A549 (cell line): Measurements from ENCODE around the gene CEP72. TPM values are rescaled to one million over a fixed set of nuclear protein-coding genes. Genes with fewer than 3 reads are reported as not detected.

ENCODE experiments used
- ATAC-seq, 2 experiments: fragments of 200-7000 bp in 1 of 2; fragments of >200 bp in 1 of 2; cut with Nextera tagmentation in 1 of 2; cut with Tn5 transposase in 1 of 2; 3 replicates each; pipeline versions ENCODE4 v1.8.0 to v1.9.1; 2018 to 2020; ENCODE audit warnings: mild to moderate bottlenecking in 1 of 2, moderate library complexity in 1 of 2
- CTCF ChIA-PET: fragments of 300-600 bp; sonication (Branson Sonifier 250); formaldehyde crosslinking; extraction: SDS; loops from one replicate; lab custom pipeline; 2021; ENCODE audit warnings: antibody characterized with exemption, inconsistent platforms; lab: Yijun Ruan, JAX
- POLR2A ChIA-PET: fragments of 350-600 bp; formaldehyde crosslinking; extraction: SDS; loops from one replicate; lab custom pipeline; 2021; ENCODE audit warnings: antibody characterized with exemption, inconsistent platforms; lab: Yijun Ruan, JAX
- DNase-seq, 2 experiments: peaks; one replicate each; pipeline versions ENCODE4 v3.0.0 to v3.0.0-alpha.2; 2011 to 2016; ENCODE audit warnings: low read depth in 1 of 2, low spot score in 1 of 2
- FAIRE-seq: peaks from 2 replicates; lab custom pipeline; 2011; peaks lifted over from hg19 to GRCh38; lab: Jason Lieb, UNC
- H3K27ac ChIP-seq, 2 experiments: fragments of >200 bp; sonication (Bioruptor Twin); formaldehyde crosslinking; 3 replicates each; pipeline ENCODE4 v1.5.1; 2016 to 2017
- H3K4me1 ChIP-seq: fragments of >200 bp; sonication (Bioruptor Twin); formaldehyde crosslinking; 3 replicates; pipeline ENCODE4 v1.6.1; 2016
- H3K4me2 ChIP-seq: fragments of >200 bp; sonication (Bioruptor Twin); formaldehyde crosslinking; 3 replicates; pipeline ENCODE4 v1.6.1; 2016
- H3K4me3 ChIP-seq: fragments of >200 bp; sonication (Bioruptor Twin); formaldehyde crosslinking; 3 replicates; pipeline ENCODE4 v1.5.1; 2016
- H3K9me3 ChIP-seq: fragments of >200 bp; sonication (Bioruptor Twin); formaldehyde crosslinking; 3 replicates; pipeline ENCODE4 v1.6.1; 2016
- CBX2 ChIP-seq: fragments of 200-600 bp; sonication (generic); IDR thresholded peaks from 2 replicates; pipeline ENCODE4 v1.6.1; 2016; ENCODE audit warnings: low read depth, mild to moderate bottlenecking, borderline replicate concordance
- CBX8 ChIP-seq: fragments of 200-600 bp; sonication (generic); IDR thresholded peaks from 2 replicates; pipeline ENCODE4 v1.6.1; 2016
- EHF ChIP-seq: fragments of 250-450 bp; sonication (Bioruptor Pico); IDR thresholded peaks from 2 replicates; pipeline ENCODE4 v1.5.0; 2020; ENCODE audit warnings: mild to moderate bottlenecking
- EHMT2 ChIP-seq: fragments of 200-600 bp; sonication (generic); IDR thresholded peaks from 2 replicates; pipeline ENCODE4 v1.6.1; 2016; ENCODE audit warnings: antibody characterized with exemption, low read depth, mild to moderate bottlenecking, moderate library complexity
- HES2 ChIP-seq: fragments of >200 bp; sonication (Bioruptor Twin); formaldehyde crosslinking; IDR thresholded peaks from 2 replicates; pipeline ENCODE4 v1.6.1; 2016
- HMGXB4 ChIP-seq: fragments of 250-450 bp; sonication (Bioruptor Pico); IDR thresholded peaks from 2 replicates; pipeline ENCODE4 v1.5.0; 2021; ENCODE audit warnings: mild to moderate bottlenecking, moderate library complexity, borderline replicate concordance
- JUNB ChIP-seq: fragments of >200 bp; sonication (Bioruptor Twin); formaldehyde crosslinking; IDR thresholded peaks from 2 replicates; pipeline ENCODE4 v1.6.1; 2016
- KDM1A ChIP-seq: fragments of 200-600 bp; sonication (generic); IDR thresholded peaks from 2 replicates; pipeline ENCODE4 v1.6.1; 2016; ENCODE audit warnings: low read depth, mild to moderate bottlenecking
- NPAS2 ChIP-seq: fragments of 250-450 bp; sonication (Bioruptor Pico); IDR thresholded peaks from 2 replicates; pipeline ENCODE4 v1.8.0; 2022; ENCODE audit warnings: mild to moderate bottlenecking, moderate library complexity, borderline replicate concordance
- PHF8 ChIP-seq: fragments of 200-600 bp; sonication (generic); IDR thresholded peaks from 2 replicates; pipeline ENCODE4 v1.6.1; 2016; ENCODE audit warnings: low read depth, mild to moderate bottlenecking, antibody characterized with exemption, moderate library complexity, borderline replicate concordance
- USF2 ChIP-seq: fragments of 450-650 bp; IDR thresholded peaks from 2 replicates; pipeline ENCODE4 v1.6.1; 2014; ENCODE audit warnings: antibody characterized with exemption
- ZC3H11A ChIP-seq: fragments of 450-650 bp; IDR thresholded peaks from 2 replicates; pipeline ENCODE4 v1.6.1; 2014; ENCODE audit warnings: antibody characterized with exemption, mild to moderate bottlenecking
- ZNF302 ChIP-seq: fragments of 250-450 bp; sonication (Bioruptor Pico); IDR thresholded peaks from 2 replicates; pipeline ENCODE4 v1.9.0; 2021; ENCODE audit warnings: inconsistent platforms, mild to moderate bottlenecking, moderate library complexity
- ZSCAN20 ChIP-seq: fragments of 250-450 bp; sonication (Bioruptor Pico); IDR thresholded peaks from 2 replicates; pipeline ENCODE4 v1.8.0; 2022; ENCODE audit warnings: mild to moderate bottlenecking, moderate library complexity
- WGBS: methylation state at CpG from one replicate; pipeline ENCODE4 v1.1.6; 2017; ENCODE audit errors: missing lambda C conversion rate; 5-methylcytosine and 5-hydroxymethylcytosine counted together
- polyA plus RNA-seq, 4 experiments: library from polyadenylated mRNA; depleted of rRNA in 3 of 4; stranded (reverse); fragments of >200 nt; fragmentation: RNase III in 1 of 4; extraction: RNeasy Plus Mini Kit Qiagen cat#74134 plus additional on column Dnase treatment in 1 of 4; gene quantifications; 2 replicates in 3 of 4; 3 replicates in 1 of 4; pipeline ENCODE4 v1.2.3, GENCODE V29; 2011 to 2017
- TF ChIP-seq, protein P1 (sequence below): fragments of >200 bp; sonication (Bioruptor Twin); formaldehyde crosslinking; IDR thresholded peaks from 3 replicates; pipeline ENCODE4 v1.5.1; 2016
- TF ChIP-seq, protein P2 (sequence below): IDR thresholded peaks from 2 replicates; pipeline ENCODE4 v1.6.1; 2012
- TF ChIP-seq, protein P3 (sequence below): IDR thresholded peaks from 2 replicates; pipeline ENCODE4 v1.6.1; 2012; ENCODE audit warnings: low read depth, borderline replicate concordance
- TF ChIP-seq, protein P4 (sequence below): IDR thresholded peaks from 2 replicates; pipeline ENCODE4 v1.6.1; 2012
- TF ChIP-seq, protein P5 (sequence below): fragments of 200-600 bp; sonication (generic); IDR thresholded peaks from 2 replicates; pipeline ENCODE4 v1.6.1; 2016; ENCODE audit warnings: antibody characterized with exemption, mild to moderate bottlenecking, moderate library complexity

The CEP72 gene
- polyA plus RNA-seq, 2 of the 4 experiments (the other 2 are of a cell fraction): 10.8 to 11.1 TPM

DNA sequence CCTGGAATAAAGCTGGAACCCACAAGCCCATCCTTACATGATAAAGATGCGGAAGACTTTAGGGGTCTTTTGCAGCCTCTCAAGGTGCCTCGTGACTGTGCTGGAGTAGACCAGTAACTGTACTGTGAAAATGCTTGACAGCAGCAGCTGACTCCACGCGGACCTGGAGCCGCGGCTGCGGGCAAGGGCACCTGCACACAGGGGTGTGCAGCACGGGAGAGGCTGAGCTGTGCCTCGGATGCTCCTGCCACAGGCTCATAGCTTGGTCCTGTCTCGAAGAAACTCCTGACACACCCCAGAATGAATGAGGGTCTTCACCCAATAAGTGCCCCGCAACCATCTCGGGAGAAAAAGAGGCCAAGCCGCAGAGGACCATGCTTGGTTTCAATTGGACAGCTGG is 40.3 kb upstream of the CEP72 start:
- WGBS: 75% methylated on average over 12 of the region's 13 CpGs
- POLR2A ChIA-PET: no interaction called here
- no peak overlapping the region for H3K4me3 ChIP-seq
- TF ChIP-seq USF2 (no peak), ZNF302 (no peak), ZSCAN20 (no peak), EHMT2 (no peak), ZC3H11A (no peak), KDM1A (no peak), NPAS2 (CRISPR knock-in tag) (no peak), HES2 (no peak), JUNB (no peak), CBX2 (no peak), HMGXB4 (no peak), CBX8 (no peak), EHF (CRISPR knock-in tag) (no peak), PHF8 (no peak)
- TF ChIP-seq, protein P1, sequence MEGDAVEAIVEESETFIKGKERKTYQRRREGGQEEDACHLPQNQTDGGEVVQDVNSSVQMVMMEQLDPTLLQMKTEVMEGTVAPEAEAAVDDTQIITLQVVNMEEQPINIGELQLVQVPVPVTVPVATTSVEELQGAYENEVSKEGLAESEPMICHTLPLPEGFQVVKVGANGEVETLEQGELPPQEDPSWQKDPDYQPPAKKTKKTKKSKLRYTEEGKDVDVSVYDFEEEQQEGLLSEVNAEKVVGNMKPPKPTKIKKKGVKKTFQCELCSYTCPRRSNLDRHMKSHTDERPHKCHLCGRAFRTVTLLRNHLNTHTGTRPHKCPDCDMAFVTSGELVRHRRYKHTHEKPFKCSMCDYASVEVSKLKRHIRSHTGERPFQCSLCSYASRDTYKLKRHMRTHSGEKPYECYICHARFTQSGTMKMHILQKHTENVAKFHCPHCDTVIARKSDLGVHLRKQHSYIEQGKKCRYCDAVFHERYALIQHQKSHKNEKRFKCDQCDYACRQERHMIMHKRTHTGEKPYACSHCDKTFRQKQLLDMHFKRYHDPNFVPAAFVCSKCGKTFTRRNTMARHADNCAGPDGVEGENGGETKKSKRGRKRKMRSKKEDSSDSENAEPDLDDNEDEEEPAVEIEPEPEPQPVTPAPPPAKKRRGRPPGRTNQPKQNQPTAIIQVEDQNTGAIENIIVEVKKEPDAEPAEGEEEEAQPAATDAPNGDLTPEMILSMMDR: no peak
- TF ChIP-seq, protein P2, sequence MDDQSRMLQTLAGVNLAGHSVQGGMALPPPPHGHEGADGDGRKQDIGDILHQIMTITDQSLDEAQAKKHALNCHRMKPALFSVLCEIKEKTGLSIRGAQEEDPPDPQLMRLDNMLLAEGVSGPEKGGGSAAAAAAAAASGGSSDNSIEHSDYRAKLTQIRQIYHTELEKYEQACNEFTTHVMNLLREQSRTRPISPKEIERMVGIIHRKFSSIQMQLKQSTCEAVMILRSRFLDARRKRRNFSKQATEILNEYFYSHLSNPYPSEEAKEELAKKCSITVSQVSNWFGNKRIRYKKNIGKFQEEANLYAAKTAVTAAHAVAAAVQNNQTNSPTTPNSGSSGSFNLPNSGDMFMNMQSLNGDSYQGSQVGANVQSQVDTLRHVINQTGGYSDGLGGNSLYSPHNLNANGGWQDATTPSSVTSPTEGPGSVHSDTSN: no peak
- TF ChIP-seq, protein P3, sequence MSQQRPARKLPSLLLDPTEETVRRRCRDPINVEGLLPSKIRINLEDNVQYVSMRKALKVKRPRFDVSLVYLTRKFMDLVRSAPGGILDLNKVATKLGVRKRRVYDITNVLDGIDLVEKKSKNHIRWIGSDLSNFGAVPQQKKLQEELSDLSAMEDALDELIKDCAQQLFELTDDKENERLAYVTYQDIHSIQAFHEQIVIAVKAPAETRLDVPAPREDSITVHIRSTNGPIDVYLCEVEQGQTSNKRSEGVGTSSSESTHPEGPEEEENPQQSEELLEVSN: no peak
- TF ChIP-seq, protein P4, sequence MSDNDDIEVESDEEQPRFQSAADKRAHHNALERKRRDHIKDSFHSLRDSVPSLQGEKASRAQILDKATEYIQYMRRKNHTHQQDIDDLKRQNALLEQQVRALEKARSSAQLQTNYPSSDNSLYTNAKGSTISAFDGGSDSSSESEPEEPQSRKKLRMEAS: no peak
- TF ChIP-seq, protein P5, sequence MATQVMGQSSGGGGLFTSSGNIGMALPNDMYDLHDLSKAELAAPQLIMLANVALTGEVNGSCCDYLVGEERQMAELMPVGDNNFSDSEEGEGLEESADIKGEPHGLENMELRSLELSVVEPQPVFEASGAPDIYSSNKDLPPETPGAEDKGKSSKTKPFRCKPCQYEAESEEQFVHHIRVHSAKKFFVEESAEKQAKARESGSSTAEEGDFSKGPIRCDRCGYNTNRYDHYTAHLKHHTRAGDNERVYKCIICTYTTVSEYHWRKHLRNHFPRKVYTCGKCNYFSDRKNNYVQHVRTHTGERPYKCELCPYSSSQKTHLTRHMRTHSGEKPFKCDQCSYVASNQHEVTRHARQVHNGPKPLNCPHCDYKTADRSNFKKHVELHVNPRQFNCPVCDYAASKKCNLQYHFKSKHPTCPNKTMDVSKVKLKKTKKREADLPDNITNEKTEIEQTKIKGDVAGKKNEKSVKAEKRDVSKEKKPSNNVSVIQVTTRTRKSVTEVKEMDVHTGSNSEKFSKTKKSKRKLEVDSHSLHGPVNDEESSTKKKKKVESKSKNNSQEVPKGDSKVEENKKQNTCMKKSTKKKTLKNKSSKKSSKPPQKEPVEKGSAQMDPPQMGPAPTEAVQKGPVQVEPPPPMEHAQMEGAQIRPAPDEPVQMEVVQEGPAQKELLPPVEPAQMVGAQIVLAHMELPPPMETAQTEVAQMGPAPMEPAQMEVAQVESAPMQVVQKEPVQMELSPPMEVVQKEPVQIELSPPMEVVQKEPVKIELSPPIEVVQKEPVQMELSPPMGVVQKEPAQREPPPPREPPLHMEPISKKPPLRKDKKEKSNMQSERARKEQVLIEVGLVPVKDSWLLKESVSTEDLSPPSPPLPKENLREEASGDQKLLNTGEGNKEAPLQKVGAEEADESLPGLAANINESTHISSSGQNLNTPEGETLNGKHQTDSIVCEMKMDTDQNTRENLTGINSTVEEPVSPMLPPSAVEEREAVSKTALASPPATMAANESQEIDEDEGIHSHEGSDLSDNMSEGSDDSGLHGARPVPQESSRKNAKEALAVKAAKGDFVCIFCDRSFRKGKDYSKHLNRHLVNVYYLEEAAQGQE: no peak
- no peak overlapping the region for H3K27ac ChIP-seq
- no peak overlapping the region for H3K4me2 ChIP-seq
- H3K4me1 ChIP-seq: no peaks in the 10 kb centered on the region
- no peak for ATAC-seq
- no peak for DNase-seq
- CTCF ChIA-PET: no interaction called here
- FAIRE-seq: no peak
- peaks cover 16% of the 10 kb centered on the region; the same call in 2 of the 3 replicates for H3K9me3 ChIP-seq
